NK-92 (cell line): ENCODE results near the gene ZNF239.
"Not testable (repeated sequence)": the region's sequence is repeated elsewhere in the genome, so short reads cannot be mapped to it uniquely, and the experiment has no call there.

Experiments used
- DNase-seq: peaks from one replicate; lab custom pipeline; 2025; ENCODE audit not compliant: unreplicated experiment; lab: John Stamatoyannopoulos, UW

ZNF239 gene

DNA sequence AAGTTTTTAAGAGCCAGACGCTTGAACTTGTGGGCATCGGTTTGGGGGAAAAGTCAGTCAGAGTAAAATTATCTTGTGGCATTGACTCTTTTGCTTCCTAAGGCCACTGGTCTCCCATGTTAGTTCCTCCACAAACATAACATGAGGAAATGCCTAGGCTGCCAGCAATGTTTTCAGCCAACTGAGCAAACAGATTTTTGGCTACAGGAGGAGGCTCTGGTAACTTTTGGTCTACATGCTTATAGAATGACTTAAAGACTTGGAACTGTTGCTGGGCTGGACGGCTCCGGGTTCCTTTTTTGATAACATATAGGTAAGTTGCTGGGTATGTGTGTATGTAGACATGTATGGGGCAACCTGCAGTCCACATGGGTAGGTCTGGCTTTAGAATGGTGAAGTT is 9.6 kb upstream of the ZNF239 start:
- no peak for DNase-seq

GRCh38 chr10:43576580-43576979 is 2.2 kb upstream of the ZNF239 start:
- DNase-seq: no peak

DNA sequence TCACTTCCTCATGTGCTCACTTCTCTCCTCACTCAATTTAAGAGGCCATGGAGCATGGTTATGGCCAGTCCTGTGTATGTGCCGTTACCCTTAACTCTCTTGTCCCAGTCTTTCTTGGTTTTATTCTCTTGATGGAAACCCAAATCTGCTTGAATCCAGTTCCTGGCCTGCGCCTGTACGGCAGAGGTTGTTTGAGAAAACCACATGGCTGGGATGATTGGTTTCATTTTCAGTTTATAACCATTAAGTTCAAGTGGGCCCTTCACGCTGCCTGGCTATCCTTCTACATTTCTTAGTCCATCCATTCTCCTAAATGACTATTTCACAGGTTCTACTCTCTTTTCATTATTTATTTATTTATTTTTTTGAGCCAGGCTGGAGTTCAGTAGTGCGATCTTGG is 1.6 kb upstream of the ZNF239 start:
- DNase-seq: no peak

DNA sequence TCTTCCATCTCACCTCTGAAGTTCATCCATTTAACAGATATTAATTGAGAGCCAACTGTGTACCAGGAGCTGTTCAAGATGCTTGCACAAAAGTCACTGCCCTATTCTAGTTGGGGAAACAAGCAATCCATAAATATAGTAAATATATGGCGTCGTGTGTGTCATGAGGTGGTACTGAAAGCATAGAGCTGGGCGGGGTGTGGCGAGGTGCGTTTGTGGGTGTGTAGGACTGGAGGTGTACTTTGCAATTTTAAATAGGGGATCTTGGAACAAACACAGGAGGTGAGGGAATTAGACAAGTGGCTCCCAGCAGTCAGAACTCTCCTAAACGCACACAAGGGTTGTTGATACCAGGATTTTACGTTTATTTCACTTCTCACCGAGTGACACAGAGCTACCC is 490 bp upstream of the ZNF239 start:
- no peak for DNase-seq

DNA sequence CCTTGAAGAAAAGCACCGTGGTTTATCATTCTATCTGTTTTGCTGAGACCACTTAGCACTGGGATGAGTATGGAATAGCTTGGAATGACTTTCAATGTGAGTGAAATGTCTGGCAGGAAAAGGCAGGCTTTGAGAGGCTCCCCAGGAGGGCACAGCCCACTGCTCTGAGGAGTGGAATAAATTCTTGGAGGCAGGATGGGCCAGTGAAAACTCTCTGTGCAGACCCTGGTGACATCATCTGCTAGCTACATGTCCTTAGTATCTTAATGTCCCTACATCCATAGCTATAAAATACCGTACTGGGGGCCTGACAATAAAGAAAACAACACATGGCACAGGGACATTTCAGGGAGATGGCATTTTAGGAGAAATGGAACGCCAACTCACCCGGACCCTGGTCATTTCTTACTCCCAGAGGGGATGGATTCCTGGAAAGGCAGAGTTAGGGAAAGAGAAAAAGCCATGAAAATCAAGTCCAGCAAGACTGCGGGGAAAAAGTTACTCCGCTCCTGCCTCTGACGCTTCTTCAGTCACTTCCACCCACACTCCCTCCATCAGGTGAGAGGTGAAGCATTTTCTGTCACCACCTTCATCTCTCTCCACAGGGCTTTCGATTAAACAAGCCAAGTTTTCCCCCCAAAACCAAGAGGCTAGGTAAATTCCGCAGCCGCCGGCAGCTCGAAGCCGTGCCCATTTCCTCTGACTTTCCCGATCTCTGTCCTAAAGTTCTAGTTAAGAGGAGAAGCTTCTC is 991 bp downstream of the ZNF239 start:
- no peak for DNase-seq

DNA sequence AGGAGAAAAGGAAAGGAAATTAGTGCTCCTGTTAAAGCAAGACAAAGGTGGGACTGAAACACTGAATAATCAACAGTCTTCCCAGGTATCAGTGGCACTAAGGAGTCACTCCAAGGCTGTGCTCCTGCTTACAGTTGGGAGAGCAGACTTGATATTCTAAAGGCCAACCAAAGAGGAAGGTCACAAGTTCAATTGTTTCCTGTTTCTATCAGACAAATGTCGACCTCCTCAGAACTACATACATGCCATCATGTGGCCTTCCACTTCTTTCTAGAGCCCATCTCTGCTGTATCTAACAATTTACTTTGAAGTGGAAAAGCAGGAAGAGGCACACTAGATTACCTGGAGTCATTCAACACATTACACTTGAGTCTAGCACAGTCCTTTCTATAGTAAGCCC is 3.4 kb downstream of the ZNF239 start:
- DNase-seq: no peak

GRCh38 chr10:43569681-43570080 is 4.7 kb downstream of the ZNF239 start:
- no peak for DNase-seq

DNA sequence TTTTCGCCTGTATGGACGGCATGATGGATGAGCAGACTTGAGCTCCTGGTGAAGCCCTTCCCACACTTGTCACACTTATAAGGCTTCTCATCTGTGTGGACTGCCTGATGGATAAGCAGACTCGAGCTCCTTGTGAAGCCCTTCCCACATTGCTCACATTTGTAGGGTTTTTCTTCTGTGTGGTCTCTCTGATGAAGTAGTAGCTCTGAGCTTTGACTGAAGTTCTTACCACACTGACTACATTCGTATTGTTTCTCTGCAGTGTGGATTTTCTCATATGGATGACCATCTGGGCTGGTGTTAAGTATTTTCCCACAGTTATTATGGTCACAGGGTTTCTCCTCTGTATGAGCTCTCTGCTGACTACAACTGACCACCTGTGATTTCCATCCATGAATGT is 17.2 kb downstream of the ZNF239 start:
- DNase-seq: no peak

DNA sequence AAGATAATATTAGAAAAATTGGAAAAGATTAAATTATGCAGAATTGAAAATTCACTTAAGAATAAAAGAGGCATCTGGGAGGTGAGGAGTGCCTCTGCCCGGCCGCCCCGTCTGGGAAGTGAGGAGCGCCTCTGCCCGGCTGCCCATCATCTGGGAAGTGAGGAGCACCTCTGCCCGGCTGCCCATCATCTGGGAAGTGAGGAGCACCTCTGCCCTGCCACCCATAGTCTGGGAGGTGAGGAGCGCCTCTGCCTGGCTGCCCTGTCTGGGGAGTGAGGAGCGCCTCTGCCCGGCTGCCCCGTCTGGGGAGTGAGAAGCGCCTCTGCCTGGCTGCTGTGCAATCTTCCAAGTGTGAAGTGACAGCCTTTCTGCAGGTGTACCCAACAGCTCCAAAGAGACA is 30.7 kb downstream of the ZNF239 start:
- not testable (repeated sequence) for DNase-seq

DNA sequence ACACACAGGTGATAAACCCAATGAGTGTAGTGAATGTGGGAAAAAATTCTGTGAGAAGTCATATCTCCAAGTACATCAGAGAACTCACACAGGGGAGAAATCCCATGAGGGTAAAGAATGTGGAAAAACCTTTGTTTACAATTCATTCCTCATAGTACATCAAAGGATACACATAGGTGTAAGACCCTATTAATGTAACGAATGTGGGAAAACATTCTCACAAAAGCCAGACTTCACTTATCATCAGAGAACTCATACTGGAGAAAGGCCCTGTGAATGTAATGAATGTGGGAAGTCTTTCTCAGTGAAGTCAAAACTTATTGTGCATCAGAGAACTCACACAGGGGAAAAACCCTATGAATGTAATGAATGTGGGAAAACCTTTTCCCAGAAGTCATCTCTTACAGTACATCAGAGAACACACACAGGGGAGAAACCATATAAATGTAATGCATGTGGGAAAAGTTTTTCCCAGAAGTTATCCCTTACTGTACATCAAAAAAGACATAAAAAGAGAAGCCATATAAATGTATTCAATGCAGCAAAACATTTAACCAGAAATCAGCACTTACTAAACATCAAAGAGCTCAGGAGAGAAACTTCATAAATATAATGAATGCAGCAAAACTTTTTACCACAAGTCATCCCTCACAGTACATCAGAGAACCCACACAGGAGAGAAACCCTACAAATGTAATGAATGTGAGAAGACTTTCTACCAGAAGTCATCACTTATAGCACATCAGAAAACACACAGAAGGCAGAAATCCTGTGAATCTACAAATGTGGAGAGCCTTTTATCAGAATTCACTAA is 49.8 kb downstream of the ZNF239 start:
- DNase-seq: no peak
